Liver (tissue), 3 donors: Measurements from ENCODE around the gene NUS1.

Experiments used
- ATF3 ChIP-seq: IDR thresholded peaks from 2 replicates; pipeline ENCODE4 v1.6.1; 2016; ENCODE audit warnings: antibody characterized with exemption
- EGR1 ChIP-seq, 2 donors: IDR thresholded peaks; 2 replicates each; pipeline ENCODE4 v1.6.1; 2016 to 2018; ENCODE audit warnings: antibody characterized with exemption in 2 of 2, low read depth in 2 of 2
- FOXA2 ChIP-seq: IDR thresholded peaks from 2 replicates; pipeline ENCODE4 v1.6.1; 2016; ENCODE audit warnings: antibody characterized with exemption
- GABPA ChIP-seq, 2 donors: IDR thresholded peaks in 1 of 2; conservative IDR thresholded peaks in 1 of 2; 2 replicates each; pipeline ENCODE4 v1.6.1; 2016; ENCODE audit warnings: antibody characterized with exemption in 2 of 2, mild to moderate bottlenecking in 1 of 2, moderate library complexity in 1 of 2
- HNF4A ChIP-seq, 2 donors: conservative IDR thresholded peaks; 2 replicates each; pipeline ENCODE4 v1.6.1; 2016; ENCODE audit warnings: antibody characterized with exemption in 2 of 2, mild to moderate bottlenecking in 2 of 2
- JUND ChIP-seq, 2 donors: IDR thresholded peaks; 2 replicates each; pipeline ENCODE4 v1.6.1; 2016; ENCODE audit warnings: antibody characterized with exemption in 2 of 2
- MAX ChIP-seq: IDR thresholded peaks from 2 replicates; pipeline ENCODE4 v1.6.1; 2016; ENCODE audit warnings: antibody characterized with exemption
- NR2F2 ChIP-seq: IDR thresholded peaks from 2 replicates; pipeline ENCODE4 v1.6.1; 2016; ENCODE audit warnings: antibody characterized with exemption
- RAD21 ChIP-seq, 2 donors: IDR thresholded peaks; 2 replicates each; pipeline ENCODE4 v1.6.1; 2016; ENCODE audit warnings: antibody characterized with exemption in 2 of 2, mild to moderate bottlenecking in 2 of 2
- REST ChIP-seq: IDR thresholded peaks from 2 replicates; pipeline ENCODE4 v1.6.1; 2016; ENCODE audit warnings: antibody characterized with exemption, mild to moderate bottlenecking
- TAF1 ChIP-seq: conservative IDR thresholded peaks from 2 replicates; pipeline ENCODE4 v1.6.1; 2016; ENCODE audit warnings: antibody characterized with exemption, mild to moderate bottlenecking
- YY1 ChIP-seq: IDR thresholded peaks from 2 replicates; pipeline ENCODE4 v1.6.1; 2016; ENCODE audit warnings: antibody characterized with exemption, mild to moderate bottlenecking
- ZBTB33 ChIP-seq: IDR thresholded peaks from 2 replicates; pipeline ENCODE4 v1.6.1; 2016; ENCODE audit warnings: antibody characterized with exemption
- TF ChIP-seq, protein P1 (sequence below): fragments of 150-350 bp; IDR thresholded peaks from 2 replicates; pipeline ENCODE4 v1.5.1; 2017; ENCODE audit warnings: improper control_type of control experiment, low read depth, low read length; ENCODE audit not compliant: missing input control
- donor health status: healthy.
- donor health status: healthy.

GRCh38 chr6:117729613-117730012 is 54.3 kb downstream of the NUS1 start:
- TF ChIP-seq, protein P1, sequence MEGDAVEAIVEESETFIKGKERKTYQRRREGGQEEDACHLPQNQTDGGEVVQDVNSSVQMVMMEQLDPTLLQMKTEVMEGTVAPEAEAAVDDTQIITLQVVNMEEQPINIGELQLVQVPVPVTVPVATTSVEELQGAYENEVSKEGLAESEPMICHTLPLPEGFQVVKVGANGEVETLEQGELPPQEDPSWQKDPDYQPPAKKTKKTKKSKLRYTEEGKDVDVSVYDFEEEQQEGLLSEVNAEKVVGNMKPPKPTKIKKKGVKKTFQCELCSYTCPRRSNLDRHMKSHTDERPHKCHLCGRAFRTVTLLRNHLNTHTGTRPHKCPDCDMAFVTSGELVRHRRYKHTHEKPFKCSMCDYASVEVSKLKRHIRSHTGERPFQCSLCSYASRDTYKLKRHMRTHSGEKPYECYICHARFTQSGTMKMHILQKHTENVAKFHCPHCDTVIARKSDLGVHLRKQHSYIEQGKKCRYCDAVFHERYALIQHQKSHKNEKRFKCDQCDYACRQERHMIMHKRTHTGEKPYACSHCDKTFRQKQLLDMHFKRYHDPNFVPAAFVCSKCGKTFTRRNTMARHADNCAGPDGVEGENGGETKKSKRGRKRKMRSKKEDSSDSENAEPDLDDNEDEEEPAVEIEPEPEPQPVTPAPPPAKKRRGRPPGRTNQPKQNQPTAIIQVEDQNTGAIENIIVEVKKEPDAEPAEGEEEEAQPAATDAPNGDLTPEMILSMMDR = no peak
- TF ChIP-seq REST = no peak
- no peak for TF ChIP-seq TAF1
- no peak for TF ChIP-seq ATF3
- no peak for TF ChIP-seq GABPA (IDR thresholded peaks at IDR 0.05 in 1 of 2, conservative IDR thresholded peaks at IDR 0.05 in 1 of 2)
- no peak for TF ChIP-seq RAD21 (IDR thresholded peaks at IDR 0.05)
- TF ChIP-seq HNF4A (conservative IDR thresholded peaks at IDR 0.05) = no peak
- no peak for TF ChIP-seq MAX
- no peak for TF ChIP-seq NR2F2
- TF ChIP-seq YY1 = no peak
- no peak for TF ChIP-seq EGR1 (IDR thresholded peaks at IDR 0.05; ENCODE audit: low read depth in 2 of 2)
- TF ChIP-seq JUND (IDR thresholded peaks at IDR 0.05) = no peak
- TF ChIP-seq ZBTB33 = no peak
- no peak for TF ChIP-seq FOXA2
